Stimulated activated CD4-positive, alpha-beta T cell treated with anti-CD3 and anti-CD28 coated beads, Interleukin-12 subunit alpha, Interleukin-12 subunit beta, amount 100 ng/mL, for 24 hours (primary cell): ENCODE data around the gene SUGCT.
"Not testable (repeated sequence)": the region's sequence is repeated elsewhere in the genome, so short reads cannot be mapped to it uniquely, and the experiment has no call there.

Experiments used
- DNase-seq, 2 experiments: peaks; one replicate each; pipeline ENCODE4 v3.0.0-alpha.2; 2020; ENCODE audit warnings: low read depth in 2 of 2

SUGCT gene

GRCh38 chr7:40248681-40249080 is 113.9 kb downstream of the SUGCT start:
- DNase-seq = no peak

GRCh38 chr7:40253444-40253843 is 118.6 kb downstream of the SUGCT start:
- not testable (repeated sequence) for DNase-seq

- DNase-seq = no peak
Observed at GRCh38 chr7:40263752-40264390, 129.1 kb downstream of the SUGCT start.

GRCh38 chr7:40267583-40267982 is 132.8 kb downstream of the SUGCT start:
- DNase-seq = no peak

- not testable (repeated sequence) for DNase-seq
Observed at GRCh38 chr7:40268810-40269209, 134.0 kb downstream of the SUGCT start.

GRCh38 chr7:40276061-40276460 is 141.3 kb downstream of the SUGCT start:
- no peak for DNase-seq

GRCh38 chr7:40279991-40280390 is 145.2 kb downstream of the SUGCT start:
- no peak for DNase-seq

- DNase-seq = no peak
Observed at GRCh38 chr7:40282858-40283257, 148.1 kb downstream of the SUGCT start.

- DNase-seq = no peak
Observed at GRCh38 chr7:40283391-40283790, 148.6 kb downstream of the SUGCT start.

- DNase-seq = no peak
Observed at GRCh38 chr7:40288827-40289226, 154.0 kb downstream of the SUGCT start.

GRCh38 chr7:40297741-40298311 is 163.0 kb downstream of the SUGCT start:
- no peak for DNase-seq

GRCh38 chr7:40298421-40298820 is 163.6 kb downstream of the SUGCT start:
- DNase-seq = no peak

GRCh38 chr7:40299097-40299496 is 164.3 kb downstream of the SUGCT start:
- DNase-seq = no peak

- DNase-seq = no peak
Observed at GRCh38 chr7:40300146-40300670, 165.4 kb downstream of the SUGCT start.

GRCh38 chr7:40301486-40302068 is 166.8 kb downstream of the SUGCT start:
- DNase-seq = no peak

- no peak for DNase-seq
Observed at GRCh38 chr7:40303996-40304395, 169.2 kb downstream of the SUGCT start.

- DNase-seq = no peak
Observed at GRCh38 chr7:40305229-40305628, 170.4 kb downstream of the SUGCT start.

GRCh38 chr7:40306025-40306424 is 171.2 kb downstream of the SUGCT start:
- no peak for DNase-seq

- DNase-seq = no peak
Observed at GRCh38 chr7:40306596-40306995, 171.8 kb downstream of the SUGCT start.

- DNase-seq = no peak
Observed at GRCh38 chr7:40310258-40310657, 175.5 kb downstream of the SUGCT start.

- no peak for DNase-seq
Observed at GRCh38 chr7:40311307-40311706, 176.5 kb downstream of the SUGCT start.

GRCh38 chr7:40315277-40315676 is 180.5 kb downstream of the SUGCT start:
- no peak for DNase-seq

- DNase-seq = no peak
Observed at GRCh38 chr7:40316176-40316575, 181.4 kb downstream of the SUGCT start.
